Measurements from ENCODE around the gene TMBIM6. TPM values are rescaled to one million over a fixed set of nuclear protein-coding genes. Genes with fewer than 3 reads are reported as not detected.

Gene TMBIM6
- polyA plus RNA-seq, 3 donors, result 714 to 750 (median 741) TPM

DNA sequence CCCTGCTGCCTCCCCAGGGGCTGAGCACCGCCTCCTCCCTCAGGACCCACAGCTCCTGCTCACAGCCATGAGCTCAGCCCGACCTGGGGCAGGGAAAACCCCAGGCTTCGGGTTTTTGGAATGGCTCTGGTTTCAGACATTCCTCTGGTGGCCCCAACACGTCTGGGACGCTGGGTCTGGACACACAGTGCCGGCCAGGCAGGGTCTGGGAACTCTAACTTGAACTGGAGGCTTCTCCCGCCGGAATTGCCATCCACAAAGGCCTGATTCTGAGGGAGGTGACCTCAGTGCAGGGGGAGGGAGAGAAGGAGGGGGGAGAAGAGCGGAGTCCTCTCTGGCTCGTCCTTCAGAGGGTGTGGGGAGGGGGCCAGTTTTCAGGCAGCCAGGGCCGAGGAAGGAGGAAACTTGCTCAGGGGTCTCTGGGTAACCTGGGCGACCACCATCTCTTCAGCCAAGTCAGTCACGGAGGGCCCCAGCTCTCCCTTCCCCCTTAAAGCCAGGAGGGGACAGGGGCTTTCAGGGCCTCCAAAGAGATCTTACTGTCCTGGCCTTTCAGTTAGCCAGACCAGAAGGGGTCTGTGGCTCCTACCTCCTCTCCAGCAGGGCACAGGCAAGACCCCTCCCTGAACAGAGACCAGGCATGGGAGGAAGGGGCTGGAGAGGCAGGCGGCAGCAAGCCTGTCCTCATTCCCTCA lies 67.5 kb downstream of the TMBIM6 start:
- DNase-seq, result no peak

DNA sequence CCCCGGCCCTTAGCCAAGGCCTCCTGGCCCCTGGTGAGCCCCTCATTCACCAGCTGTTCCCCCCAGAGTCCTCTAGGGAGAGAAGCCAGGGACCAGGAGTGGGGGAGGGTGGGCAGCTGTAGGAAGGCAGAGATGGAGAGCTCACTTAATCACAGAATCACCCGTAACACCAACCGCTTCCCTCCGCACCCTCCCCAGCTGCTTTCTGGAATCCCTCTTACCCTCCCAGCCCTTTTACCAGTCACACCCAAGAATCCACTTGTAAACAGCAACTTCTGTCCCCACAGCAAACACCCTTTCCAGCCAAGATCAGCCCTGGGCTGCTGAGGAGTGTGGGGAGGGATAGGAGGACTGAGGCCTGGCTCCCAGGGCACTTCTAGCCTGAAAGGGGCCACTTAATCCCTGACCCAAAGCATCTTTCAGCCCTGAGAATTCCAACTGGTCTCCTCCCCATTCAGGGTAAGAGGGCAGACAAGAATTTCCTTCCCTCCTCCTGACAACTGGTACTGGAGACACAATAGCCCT lies 68.1 kb downstream of the TMBIM6 start:
- DNase-seq, result no peak

DNA sequence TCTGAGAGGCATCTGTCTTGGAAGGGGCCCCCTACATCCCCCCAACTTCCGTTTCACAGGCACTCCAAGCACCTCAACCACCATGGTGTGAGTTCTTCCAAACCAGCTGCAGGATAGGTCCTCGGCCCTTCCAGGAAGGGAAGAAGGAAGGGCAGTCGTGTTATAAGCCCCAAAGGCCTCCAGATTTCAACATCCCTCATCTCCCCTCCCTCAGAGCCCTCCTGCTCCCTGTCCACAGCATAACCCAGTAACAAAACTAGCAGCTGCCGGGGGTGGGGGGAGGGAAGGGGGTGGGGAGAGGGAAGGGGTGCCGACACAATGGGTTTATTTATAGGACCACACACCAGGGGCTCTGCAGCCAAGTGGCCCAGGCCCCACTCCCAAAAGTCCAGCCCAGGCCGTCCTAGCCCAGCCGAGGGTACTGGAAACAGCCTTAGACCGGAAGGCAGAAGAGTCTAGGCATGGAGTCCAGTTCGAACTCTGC lies 68.6 kb downstream of the TMBIM6 start:
- DNase-seq, result no peak

DNA sequence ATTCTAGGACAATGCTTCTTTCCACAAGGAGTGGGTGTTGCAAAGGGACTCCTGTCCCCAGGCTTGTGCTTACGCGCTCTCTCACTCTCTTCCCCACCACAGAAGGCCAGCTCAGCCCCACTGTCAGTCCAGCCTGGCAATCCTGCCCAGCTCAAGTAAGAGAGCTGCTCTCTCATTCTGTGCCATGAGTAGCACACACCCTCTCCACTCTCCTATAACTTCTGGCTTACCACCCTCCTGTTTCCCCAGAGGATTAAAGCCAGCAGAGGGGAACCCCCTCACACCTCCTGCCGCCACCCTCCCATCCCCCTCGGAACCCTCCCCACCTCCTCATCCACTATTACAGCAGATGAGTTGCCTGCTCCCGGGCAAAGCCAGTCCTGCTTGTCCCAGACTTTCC lies 69.8 kb downstream of the TMBIM6 start:
- DNase-seq, result no peak

GRCh38 chr12:49811961-49812401 lies 70.6 kb downstream of the TMBIM6 start:
- no peak for DNase-seq

DNA sequence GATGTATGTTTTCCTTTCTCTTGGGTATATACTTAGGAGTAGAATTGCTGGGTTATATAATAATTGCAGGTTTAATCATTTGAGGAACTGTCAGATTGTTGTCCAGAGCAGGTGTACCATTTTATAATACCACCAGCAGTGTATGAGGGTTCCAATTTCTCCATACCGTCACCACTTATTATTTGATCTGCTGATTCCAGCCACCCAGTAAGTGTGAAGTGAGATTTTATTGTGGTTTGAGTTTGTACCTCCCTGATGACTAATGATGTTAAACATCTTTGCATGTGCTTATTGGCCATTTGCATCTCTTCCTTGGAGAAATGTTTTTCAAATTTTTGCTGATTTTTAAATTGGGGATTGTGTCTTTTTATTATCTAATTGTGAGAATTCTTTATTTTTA lies 71.8 kb downstream of the TMBIM6 start:
- DNase-seq, result no peak

Other genes with a start within 250 kb of the TMBIM6 start
- 1 to 10 TPM; 6.4 to 8.0 (median 6.7) TPM for gene KCNH3, start 202.5 kb upstream of the TMBIM6 start, polyA plus RNA-seq (ENCODE audit: insufficient read length in 3 of 3)
- gene MCRS1, start 173.4 kb upstream of the TMBIM6 start, polyA plus RNA-seq (ENCODE audit: insufficient read length in 3 of 3), result 10 to 100 TPM; 72.6 to 81.3 (median 77.1) TPM
- gene FAM186B, start 135.9 kb upstream of the TMBIM6 start, polyA plus RNA-seq (ENCODE audit: insufficient read length in 3 of 3), result 1 to 10 TPM in 2 of 3 donors, under 1 TPM in 1; 0.93 to 3.9 (median 3.9) TPM
- 10 to 100 TPM; 25.0 to 34.9 (median 32.1) TPM for gene PRPF40B, start 118.0 kb upstream of the TMBIM6 start, polyA plus RNA-seq (ENCODE audit: insufficient read length in 3 of 3)
- gene FMNL3, start 34.2 kb upstream of the TMBIM6 start, polyA plus RNA-seq (ENCODE audit: insufficient read length in 3 of 3), result 10 to 100 TPM; 37.1 to 39.0 (median 37.1) TPM
- 10 to 100 TPM; 23.4 to 27.7 (median 23.5) TPM for gene NCKAP5L, start 86.9 kb downstream of the TMBIM6 start, polyA plus RNA-seq (ENCODE audit: insufficient read length in 3 of 3)
- gene BCDIN3D, start 101.5 kb downstream of the TMBIM6 start, polyA plus RNA-seq (ENCODE audit: insufficient read length in 3 of 3), result 1 to 10 TPM; 7.4 to 9.7 (median 9.4) TPM
- gene FAIM2, start 162.3 kb downstream of the TMBIM6 start, polyA plus RNA-seq (ENCODE audit: insufficient read length in 3 of 3), result 1 to 10 TPM; 1.9 to 5.4 (median 4.9) TPM
- 100 to 1,000 TPM in 2 of 3 donors, 10 to 100 TPM in 1; 75.1 to 170 (median 128) TPM for gene AQP2, start 209.2 kb downstream of the TMBIM6 start, polyA plus RNA-seq (ENCODE audit: insufficient read length in 3 of 3)
- gene AQP5, start 220.3 kb downstream of the TMBIM6 start, polyA plus RNA-seq (ENCODE audit: insufficient read length in 3 of 3), result 1 to 10 TPM; 1.4 to 2.8 (median 2.3) TPM
- 10 to 100 TPM; 15.4 to 28.6 (median 23.3) TPM for gene AQP6, start 231.4 kb downstream of the TMBIM6 start, polyA plus RNA-seq (ENCODE audit: insufficient read length in 3 of 3)

Data from renal pelvis (tissue), 4 donors.